Epithelial cell of proximal tubule (primary cell): Measurements from ENCODE around the gene IQCE. TPM values are rescaled to one million over a fixed set of nuclear protein-coding genes. Genes with fewer than 3 reads are reported as not detected.

Source experiments
- DNase-seq: peaks from one replicate; pipeline ENCODE4 v3.0.0-alpha.2; 2011; ENCODE audit warnings: low read depth
- H3K4me3 ChIP-seq: 2 replicates; pipeline ENCODE4 v1.5.1; 2011; ENCODE audit warnings: low read depth, mild to moderate bottlenecking, low read length
- CTCF ChIP-seq: conservative IDR thresholded peaks from 2 replicates; pipeline ENCODE4 v1.5.1; 2012; ENCODE audit warnings: low read depth, mild to moderate bottlenecking, low read length
- total RNA-seq: library from RNA; depleted of rRNA; stranded (reverse); fragments of >200 nt; gene quantifications from 2 replicates; pipeline ENCODE4 v1.2.3, GENCODE V29; 2015

The IQCE gene
- total RNA-seq, 1 donor from 2014 or later = 25.0 TPM

DNA sequence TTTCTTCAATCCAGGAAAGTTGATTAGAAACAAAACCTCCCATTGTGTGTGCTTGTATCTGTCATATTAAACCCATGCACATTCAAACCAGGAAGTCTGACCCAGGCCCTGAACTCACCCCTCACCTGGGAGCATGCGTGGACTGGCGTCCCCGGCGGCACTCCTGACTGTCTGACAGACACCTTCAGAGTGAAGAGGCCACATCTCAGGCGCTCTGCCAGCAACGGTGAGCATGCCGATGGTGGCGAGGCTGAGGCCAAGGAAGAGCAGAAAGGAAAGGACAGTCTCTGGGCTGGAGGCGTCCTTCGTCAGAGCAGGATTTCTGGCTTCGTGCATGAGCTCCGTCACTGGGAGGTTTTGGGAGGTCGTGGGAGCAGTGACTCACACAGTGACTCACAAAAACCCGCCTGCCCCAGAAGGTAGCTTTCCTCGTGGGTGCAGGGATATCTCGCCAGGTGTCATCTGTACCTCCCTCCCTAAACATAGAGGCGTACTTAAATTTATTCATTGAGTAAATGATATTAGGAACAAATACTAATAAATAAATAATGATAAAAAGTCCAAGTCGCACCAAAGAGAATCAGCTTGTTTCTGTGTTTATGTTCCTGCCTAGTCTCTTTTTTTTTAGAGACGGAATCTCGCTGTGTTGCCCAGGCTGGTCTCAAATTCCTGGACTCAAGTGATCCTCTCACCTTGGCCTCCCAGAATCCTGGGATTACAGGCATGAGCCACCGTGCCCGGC lies 13.5 kb downstream of the IQCE start:
- TF ChIP-seq CTCF = no peak
- DNase-seq = no peak
- peak overlapping the region; percentile 17 for H3K4me3 ChIP-seq

- DNase-seq = no peak
- no peak overlapping the region for H3K4me3 ChIP-seq
- no peak for TF ChIP-seq CTCF
Observed at GRCh38 chr7:2573761-2574160, 15.0 kb downstream of the IQCE start.

- no peak overlapping the region for H3K4me3 ChIP-seq
- no peak for TF ChIP-seq CTCF
- no peak for DNase-seq
Observed at GRCh38 chr7:2575046-2575732, 16.4 kb downstream of the IQCE start.

- DNase-seq = no peak
Observed at GRCh38 chr7:2575733-2576340, 17.1 kb downstream of the IQCE start.

DNA sequence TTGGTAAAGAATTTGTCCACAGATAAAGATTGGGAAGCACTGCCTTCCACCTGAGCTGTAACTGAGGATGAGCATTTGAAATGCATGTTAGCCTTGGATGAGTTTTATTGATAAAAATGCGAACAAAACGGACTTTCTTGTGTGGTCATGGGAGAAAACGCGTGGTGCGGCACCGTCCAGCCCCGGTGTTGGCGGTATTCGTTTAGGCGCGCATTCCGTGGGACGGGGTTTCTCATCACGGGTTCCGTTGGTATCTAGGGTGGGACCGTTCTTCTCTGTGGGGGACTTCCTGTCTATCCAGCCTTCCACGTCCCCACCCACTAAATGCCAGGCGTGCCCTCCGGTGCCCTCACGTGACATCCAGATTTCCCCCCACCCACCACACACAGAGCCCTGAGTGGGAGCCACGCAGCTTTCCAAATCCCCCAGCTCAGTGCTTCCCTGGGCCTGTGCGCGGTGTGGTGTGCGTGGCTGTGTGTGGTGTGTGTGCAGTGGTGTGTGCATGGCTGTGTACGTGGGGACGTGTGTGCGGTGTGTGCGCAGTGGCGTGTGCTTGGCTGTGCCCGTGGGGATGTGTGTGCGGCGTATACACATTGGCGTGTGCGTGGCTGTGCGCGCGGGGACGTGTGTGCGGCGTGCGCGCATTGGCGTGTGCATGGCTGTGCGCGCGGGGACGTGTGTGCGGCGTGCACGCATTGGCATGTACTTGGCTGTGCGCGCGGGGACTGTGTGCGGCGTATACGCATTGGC lies 18.1 kb downstream of the IQCE start:
- no peak for DNase-seq
- no peak for TF ChIP-seq CTCF
- H3K4me3 ChIP-seq = no peak overlapping the region

More at GRCh38 chr7:2575733-2576340, 17.1 kb downstream of the IQCE start:
- TF ChIP-seq CTCF = no peak
- H3K4me3 ChIP-seq = no peak overlapping the region

- no peak overlapping the region for H3K4me3 ChIP-seq
- TF ChIP-seq CTCF = no peak
- no peak for DNase-seq
Observed at GRCh38 chr7:2577914-2578680, 19.3 kb downstream of the IQCE start.
